ENCODE results near the gene CELSR1. TPM values are rescaled to one million over a fixed set of nuclear protein-coding genes. Genes with fewer than 3 reads are reported as not detected.

CELSR1 gene
- total RNA-seq, 1 experiment from 2014 or later = 30.7 TPM

DNA sequence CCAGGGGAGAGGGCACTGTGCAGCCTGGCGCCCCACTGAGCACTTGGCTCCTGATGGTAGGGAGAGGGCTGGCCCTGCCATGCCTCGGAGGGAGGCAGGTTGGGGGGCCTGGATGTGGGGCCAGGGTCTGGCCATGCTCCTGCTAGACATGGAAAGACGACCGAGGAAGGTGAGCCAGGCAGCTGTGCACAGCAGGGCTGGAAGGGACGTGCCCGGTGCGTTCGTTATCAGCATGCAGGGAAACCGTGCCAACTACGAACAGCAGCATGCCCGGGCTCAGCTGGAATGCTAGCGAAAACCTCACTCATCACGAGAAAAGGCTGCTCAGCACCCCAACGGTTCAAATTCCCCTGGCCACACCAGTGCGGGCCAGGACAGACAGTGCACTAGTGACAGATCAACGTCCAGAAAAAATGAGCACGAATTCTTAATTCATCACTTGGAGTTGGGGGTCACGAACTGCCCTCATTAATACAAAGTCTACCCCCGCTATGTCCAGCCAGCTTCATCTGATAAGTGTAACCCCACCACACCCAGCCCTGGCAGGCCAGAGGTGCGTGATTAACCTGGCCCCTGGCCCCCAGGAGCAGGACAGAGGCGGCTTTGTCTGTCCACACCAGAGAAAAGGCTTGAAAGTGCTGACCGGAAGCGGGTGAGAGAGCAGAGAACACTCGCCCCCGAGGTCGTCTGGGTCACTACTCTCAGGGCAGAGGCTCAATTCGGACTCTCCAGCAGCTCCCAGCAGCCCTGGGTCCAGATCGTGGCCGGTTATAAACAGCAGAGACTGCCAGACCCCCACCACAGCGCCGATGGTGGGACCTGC lies 84.2 kb downstream of the CELSR1 start:
- ChIA-PET POLR2A (no interaction called here), CTCF (no interaction called here)
- Histone ChIP-seq H3K36me3 (ENCODE audit: control insufficient read depth, insufficient read depth, low read length) (no peaks in the 10 kb centered on the region), H3K27ac (ENCODE audit: low read length) (no peak overlapping the region), H3K27me3 (ENCODE audit: control insufficient read depth, insufficient read depth, low read length) (no peaks in the 10 kb centered on the region), H3K4me1 (ENCODE audit: control insufficient read depth, insufficient read depth, low read length) (peaks cover 17% of the 10 kb centered on the region), H3K9me3 (ENCODE audit: control insufficient read depth, insufficient read depth, low read depth, low read length) (no peaks in the 10 kb centered on the region), H3K4me3 (ENCODE audit: low read depth in 2 of 2, low read length in 2 of 2) (no peak overlapping the region)
- intact Hi-C loops (cut with micrococcal nuclease; ENCODE audit: unreplicated experiment) = no loop called here
- TF ChIP-seq, protein P1, sequence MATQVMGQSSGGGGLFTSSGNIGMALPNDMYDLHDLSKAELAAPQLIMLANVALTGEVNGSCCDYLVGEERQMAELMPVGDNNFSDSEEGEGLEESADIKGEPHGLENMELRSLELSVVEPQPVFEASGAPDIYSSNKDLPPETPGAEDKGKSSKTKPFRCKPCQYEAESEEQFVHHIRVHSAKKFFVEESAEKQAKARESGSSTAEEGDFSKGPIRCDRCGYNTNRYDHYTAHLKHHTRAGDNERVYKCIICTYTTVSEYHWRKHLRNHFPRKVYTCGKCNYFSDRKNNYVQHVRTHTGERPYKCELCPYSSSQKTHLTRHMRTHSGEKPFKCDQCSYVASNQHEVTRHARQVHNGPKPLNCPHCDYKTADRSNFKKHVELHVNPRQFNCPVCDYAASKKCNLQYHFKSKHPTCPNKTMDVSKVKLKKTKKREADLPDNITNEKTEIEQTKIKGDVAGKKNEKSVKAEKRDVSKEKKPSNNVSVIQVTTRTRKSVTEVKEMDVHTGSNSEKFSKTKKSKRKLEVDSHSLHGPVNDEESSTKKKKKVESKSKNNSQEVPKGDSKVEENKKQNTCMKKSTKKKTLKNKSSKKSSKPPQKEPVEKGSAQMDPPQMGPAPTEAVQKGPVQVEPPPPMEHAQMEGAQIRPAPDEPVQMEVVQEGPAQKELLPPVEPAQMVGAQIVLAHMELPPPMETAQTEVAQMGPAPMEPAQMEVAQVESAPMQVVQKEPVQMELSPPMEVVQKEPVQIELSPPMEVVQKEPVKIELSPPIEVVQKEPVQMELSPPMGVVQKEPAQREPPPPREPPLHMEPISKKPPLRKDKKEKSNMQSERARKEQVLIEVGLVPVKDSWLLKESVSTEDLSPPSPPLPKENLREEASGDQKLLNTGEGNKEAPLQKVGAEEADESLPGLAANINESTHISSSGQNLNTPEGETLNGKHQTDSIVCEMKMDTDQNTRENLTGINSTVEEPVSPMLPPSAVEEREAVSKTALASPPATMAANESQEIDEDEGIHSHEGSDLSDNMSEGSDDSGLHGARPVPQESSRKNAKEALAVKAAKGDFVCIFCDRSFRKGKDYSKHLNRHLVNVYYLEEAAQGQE (IDR thresholded peaks at IDR 0.05; ENCODE audit: insufficient read depth in 1 of 2, low read depth in 2 of 2, low read length in 1 of 2) = no peak
- TF ChIP-seq, protein P2, sequence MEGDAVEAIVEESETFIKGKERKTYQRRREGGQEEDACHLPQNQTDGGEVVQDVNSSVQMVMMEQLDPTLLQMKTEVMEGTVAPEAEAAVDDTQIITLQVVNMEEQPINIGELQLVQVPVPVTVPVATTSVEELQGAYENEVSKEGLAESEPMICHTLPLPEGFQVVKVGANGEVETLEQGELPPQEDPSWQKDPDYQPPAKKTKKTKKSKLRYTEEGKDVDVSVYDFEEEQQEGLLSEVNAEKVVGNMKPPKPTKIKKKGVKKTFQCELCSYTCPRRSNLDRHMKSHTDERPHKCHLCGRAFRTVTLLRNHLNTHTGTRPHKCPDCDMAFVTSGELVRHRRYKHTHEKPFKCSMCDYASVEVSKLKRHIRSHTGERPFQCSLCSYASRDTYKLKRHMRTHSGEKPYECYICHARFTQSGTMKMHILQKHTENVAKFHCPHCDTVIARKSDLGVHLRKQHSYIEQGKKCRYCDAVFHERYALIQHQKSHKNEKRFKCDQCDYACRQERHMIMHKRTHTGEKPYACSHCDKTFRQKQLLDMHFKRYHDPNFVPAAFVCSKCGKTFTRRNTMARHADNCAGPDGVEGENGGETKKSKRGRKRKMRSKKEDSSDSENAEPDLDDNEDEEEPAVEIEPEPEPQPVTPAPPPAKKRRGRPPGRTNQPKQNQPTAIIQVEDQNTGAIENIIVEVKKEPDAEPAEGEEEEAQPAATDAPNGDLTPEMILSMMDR (IDR thresholded peaks at IDR 0.05) = no peak
- TF ChIP-seq TCF7L2 (IDR thresholded peaks at IDR 0.05; ENCODE audit: low read depth, low read length) (no peak), POLR2AphosphoS5 (IDR thresholded peaks at IDR 0.05; ENCODE audit: low read depth, low read length) (no peak), SIN3A (IDR thresholded peaks at IDR 0.05; ENCODE audit: borderline replicate concordance, insufficient read depth, low read depth, low read length) (no peak)
- no TSS peak for BruUV-seq (replicated peaks)
- DNase-seq (ENCODE audit: low read depth, low spot score) = no peak
- ATAC-seq = 0 out of 2 replicates have a peak, but pooled peaks have one; percentile 23
- in situ Hi-C loops (cut with HindIII; ENCODE audit: low pct_unique_long_range_greater_than_20kb, low sequenced_read_pairs) = no loop called here

- no peak for ATAC-seq
- H3K27ac ChIP-seq (ENCODE audit: low read length) = no peak overlapping the region
- ChIA-PET CTCF (no interaction called here), POLR2A (no interaction called here)
- no peaks in the 10 kb centered on the region for H3K27me3 ChIP-seq (ENCODE audit: control insufficient read depth, insufficient read depth, low read length)
- no peaks in the 10 kb centered on the region for H3K9me3 ChIP-seq (ENCODE audit: control insufficient read depth, insufficient read depth, low read depth, low read length)
- no TSS peak for BruUV-seq (replicated peaks)
- H3K4me1 ChIP-seq (ENCODE audit: control insufficient read depth, insufficient read depth, low read length) = peaks cover 17% of the 10 kb centered on the region
- DNase-seq (ENCODE audit: low read depth, low spot score) = no peak
- H3K4me3 ChIP-seq (ENCODE audit: low read depth in 2 of 2, low read length in 2 of 2) = no peak overlapping the region
- intact Hi-C loops (cut with micrococcal nuclease; ENCODE audit: unreplicated experiment) (no loop called here), in situ Hi-C loops (cut with HindIII; ENCODE audit: low pct_unique_long_range_greater_than_20kb, low sequenced_read_pairs) (no loop called here)
- no peaks in the 10 kb centered on the region for H3K36me3 ChIP-seq (ENCODE audit: control insufficient read depth, insufficient read depth, low read length)
- TF ChIP-seq, protein P1 (IDR thresholded peaks at IDR 0.05; ENCODE audit: insufficient read depth in 1 of 2, low read depth in 2 of 2, low read length in 1 of 2) = no peak
- TF ChIP-seq, protein P2 (IDR thresholded peaks at IDR 0.05) = no peak
- TF ChIP-seq SIN3A (IDR thresholded peaks at IDR 0.05; ENCODE audit: borderline replicate concordance, insufficient read depth, low read depth, low read length) = no peak
- TF ChIP-seq POLR2AphosphoS5 (IDR thresholded peaks at IDR 0.05; ENCODE audit: low read depth, low read length) = no peak
- no peak for TF ChIP-seq TCF7L2 (IDR thresholded peaks at IDR 0.05; ENCODE audit: low read depth, low read length)
These were observed 85.0 kb downstream of the CELSR1 start for GRCh38 chr22:46452195-46453005.
